Gastrocnemius medialis (tissue), 4 donors: ENCODE measurements around the gene PARP8.

Source experiments
- CTCF ChIP-seq, 5 experiments: fragments of 450-650 bp in 3 of 5; fragments of 200-600 bp in 2 of 5; sonication (generic) in 2 of 5; IDR thresholded peaks in 4 of 5; conservative IDR thresholded peaks in 1 of 5; 1 replicate in 4 of 5; 2 replicates in 1 of 5; pipeline ENCODE4 v1.5.1; 2016 to 2019; ENCODE audit warnings: antibody characterized with exemption in 5 of 5, mild to moderate bottlenecking in 3 of 5, moderate library complexity in 3 of 5
- POLR2A ChIP-seq, 2 donors: fragments of 450-650 bp; IDR thresholded peaks; one replicate each; pipeline ENCODE4 v1.6.1; 2017; ENCODE audit warnings: antibody characterized with exemption in 2 of 2, mild to moderate bottlenecking in 2 of 2, moderate library complexity in 2 of 2

GRCh38 chr5:50727845-50728244, 61.4 kb downstream of the PARP8 start:
- TF ChIP-seq CTCF (IDR thresholded peaks at IDR 0.05 in 4 of 5, conservative IDR thresholded peaks at IDR 0.05 in 1 of 5) (no peak), POLR2A (IDR thresholded peaks at IDR 0.05) (no peak)
